Keratinocyte (primary cell): ENCODE results near the gene SPATA31C1.
"Not testable (repeated sequence)": the region's sequence is repeated elsewhere in the genome, so short reads cannot be mapped to it uniquely, and the experiment has no call there.

Source experiments
- EZH2 ChIP-seq: IDR thresholded peaks from one replicate; pipeline ENCODE4 v1.6.1; 2012; ENCODE audit warnings: inconsistent platforms, mild to moderate bottlenecking, low read length, moderate library complexity
- TF ChIP-seq, protein P1 (sequence below), 3 experiments: IDR thresholded peaks in 1 of 3; conservative IDR thresholded peaks in 1 of 3; optimal IDR thresholded peaks in 1 of 3; 2 replicates in 2 of 3; 3 replicates in 1 of 3; pipeline versions ENCODE3 to v1.5.1; 2011; ENCODE audit warnings: low read length in 3 of 3, mild to moderate bottlenecking in 3 of 3, moderate library complexity in 2 of 3, control low read depth in 1 of 3, inconsistent platforms in 1 of 3; ENCODE audit not compliant: insufficient read depth in 2 of 3; ENCODE audit errors: extremely low read depth in 1 of 3

DNA sequence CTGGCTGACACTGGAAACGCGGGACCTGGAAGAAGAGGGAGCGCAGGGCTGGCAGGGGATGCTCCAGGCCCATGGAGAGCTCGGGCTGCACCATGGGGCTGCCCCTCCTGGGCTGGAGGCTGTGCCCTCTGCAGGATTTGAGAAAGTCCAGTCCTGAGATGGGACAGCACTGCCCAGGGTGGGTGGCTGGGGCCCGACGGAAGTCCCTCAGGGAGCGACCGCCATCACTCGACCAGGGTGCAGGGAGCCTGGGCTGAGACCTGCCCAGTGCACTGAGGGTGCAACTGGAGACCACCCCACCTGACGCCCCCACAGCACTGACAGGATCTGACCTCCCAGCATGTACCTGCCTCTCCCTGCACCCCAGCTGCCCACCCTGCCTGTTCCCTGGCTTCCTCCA is 7.1 kb downstream of the SPATA31C1 start:
- TF ChIP-seq, protein P1, sequence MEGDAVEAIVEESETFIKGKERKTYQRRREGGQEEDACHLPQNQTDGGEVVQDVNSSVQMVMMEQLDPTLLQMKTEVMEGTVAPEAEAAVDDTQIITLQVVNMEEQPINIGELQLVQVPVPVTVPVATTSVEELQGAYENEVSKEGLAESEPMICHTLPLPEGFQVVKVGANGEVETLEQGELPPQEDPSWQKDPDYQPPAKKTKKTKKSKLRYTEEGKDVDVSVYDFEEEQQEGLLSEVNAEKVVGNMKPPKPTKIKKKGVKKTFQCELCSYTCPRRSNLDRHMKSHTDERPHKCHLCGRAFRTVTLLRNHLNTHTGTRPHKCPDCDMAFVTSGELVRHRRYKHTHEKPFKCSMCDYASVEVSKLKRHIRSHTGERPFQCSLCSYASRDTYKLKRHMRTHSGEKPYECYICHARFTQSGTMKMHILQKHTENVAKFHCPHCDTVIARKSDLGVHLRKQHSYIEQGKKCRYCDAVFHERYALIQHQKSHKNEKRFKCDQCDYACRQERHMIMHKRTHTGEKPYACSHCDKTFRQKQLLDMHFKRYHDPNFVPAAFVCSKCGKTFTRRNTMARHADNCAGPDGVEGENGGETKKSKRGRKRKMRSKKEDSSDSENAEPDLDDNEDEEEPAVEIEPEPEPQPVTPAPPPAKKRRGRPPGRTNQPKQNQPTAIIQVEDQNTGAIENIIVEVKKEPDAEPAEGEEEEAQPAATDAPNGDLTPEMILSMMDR (optimal IDR thresholded peaks at IDR 0.05 in 1 of 3, IDR thresholded peaks at IDR 0.05 in 1 of 3, conservative IDR thresholded peaks at IDR 0.05 in 1 of 3; ENCODE audit: extremely low read depth in 1 of 3, insufficient read depth in 2 of 3, low read length in 3 of 3) = not testable (repeated sequence)
- TF ChIP-seq EZH2 = not testable (repeated sequence)
